Calu3 (cell line): ENCODE data around the gene C22orf39. TPM values are rescaled to one million over a fixed set of nuclear protein-coding genes. Genes with fewer than 3 reads are reported as not detected.

ENCODE experiments used
- Bru-seq: library from RNA; stranded (reverse); fragments of 400-500 nt; gene quantifications from one replicate; lab custom pipeline; 2021; lab: Mats Ljungman, UMichigan
- BruChase-seq, 2 experiments: library from RNA; stranded (reverse); fragments of 400-500 nt; gene quantifications; one replicate each; lab custom pipeline; 2021; lab: Mats Ljungman, UMichigan
- BruUV-seq: library from RNA; stranded (reverse); fragments of 400-500 nt; replicated peaks from 2 replicates; lab custom pipeline; 2021; lab: Mats Ljungman, UMichigan
- CTCF ChIA-PET: fragments of 300-600 bp; sonication (Branson Sonifier 250); formaldehyde crosslinking; loops from one replicate; lab custom pipeline; 2022; ENCODE audit warnings: antibody characterized with exemption; lab: Charles Lee
- DNase-seq: peaks from one replicate; pipeline ENCODE4 v3.0.0; 2022
- H3K27ac Mint-ChIP-seq: one replicate; pipeline ENCODE4 v1.8.0; 2022; ENCODE audit warnings: mixed read lengths; ENCODE audit not compliant: unreplicated experiment
- H3K27me3 Mint-ChIP-seq: one replicate; pipeline ENCODE4 v1.8.0; 2022; ENCODE audit warnings: mixed read lengths; ENCODE audit not compliant: unreplicated experiment
- H3K36me3 Mint-ChIP-seq: one replicate; pipeline ENCODE4 v1.8.0; 2022; ENCODE audit warnings: mild to moderate bottlenecking, moderate library complexity, mixed read lengths; ENCODE audit not compliant: insufficient read depth, unreplicated experiment
- H3K4me1 Mint-ChIP-seq: one replicate; pipeline ENCODE4 v1.8.0; 2022; ENCODE audit warnings: mild to moderate bottlenecking, low read depth, mixed read lengths; ENCODE audit not compliant: unreplicated experiment
- H3K4me3 Mint-ChIP-seq: one replicate; pipeline ENCODE4 v1.8.0; 2022; ENCODE audit warnings: mild to moderate bottlenecking, low read depth, moderate library complexity, mixed read lengths; ENCODE audit not compliant: unreplicated experiment
- H3K9me3 Mint-ChIP-seq: one replicate; pipeline ENCODE4 v1.8.0; 2022; ENCODE audit warnings: low read depth, mixed read lengths; ENCODE audit not compliant: unreplicated experiment
- CTCF ChIP-seq: fragments of 200-600 bp; IDR thresholded peaks from one replicate; pipeline ENCODE4 v1.8.0; 2022; ENCODE audit warnings: antibody characterized with exemption; ENCODE audit not compliant: unreplicated experiment
- intact Hi-C: fragments of 100-400 bp; cut with micrococcal nuclease; formaldehyde crosslinking; loops from one replicate; pipeline ENCODE4 v1.10.0; 2022; ENCODE audit not compliant: unreplicated experiment
- long read RNA-seq: library from polyadenylated mRNA; stranded (forward); transcript quantifications from one replicate; pipeline ENCODE4 v2.0.0, GENCODE V29; 2022
- total RNA-seq: library from RNA; stranded (reverse); gene quantifications from 2 replicates; pipeline ENCODE4 v1.2.3, GENCODE V29; 2022

Gene C22orf39
- total RNA-seq (15.7 and 17.7 TPM in 2 replicates), Bru-seq, nascent RNA (percentile 81 among the genes with signal in this experiment), BruChase-seq, experiment 1, labeled RNA remaining after a 6-hour chase (percentile 81 among the genes with signal in this experiment), BruChase-seq, experiment 2, labeled RNA remaining after a 2-hour chase (percentile 74 among the genes with signal in this experiment)
- long read RNA-seq, transcript C22orf39-202 (3 exons, 3,350 nt): minor isoform, 12 of 53 reads
- long read RNA-seq, transcript C22orf39-203 (3 exons, 1,005 nt): major isoform, 24 of 53 reads
- long read RNA-seq, partial matches to known transcripts: 5 of 53 reads
- long read RNA-seq, other reads (novel, unspliced or antisense): 12 of 53 reads

- Mint-ChIP-seq H3K4me1 (peaks cover 14% of the 10 kb centered on the region), H3K27ac (peak within 1 kb of the TSS; percentile 58), H3K4me3 (peak within 1 kb of the TSS; percentile 84), H3K9me3 (no peaks in the 10 kb centered on the region), H3K27me3 (no peaks in the 10 kb centered on the region), H3K36me3 (peaks cover 35% of the 10 kb centered on the region)
- CTCF ChIA-PET: interaction anchor here (0.6 to 1.0 kb wide), 2 partner anchors 135 to 268 kb away, joined by 3 to 5 read pairs; partner anchors contain the start of gene SLC25A1
- TF ChIP-seq CTCF: no peak
- no TSS peak for BruUV-seq
- peak; percentile 91 for DNase-seq
- intact Hi-C loops: no loop called here
Observed at GRCh38 chr22:19447330-19448075, at the start of gene C22orf39. Gene C22orf39 (minus strand): TSS chr22:19447711. CDS start chr22:19447688, 23 bp downstream.

DNA sequence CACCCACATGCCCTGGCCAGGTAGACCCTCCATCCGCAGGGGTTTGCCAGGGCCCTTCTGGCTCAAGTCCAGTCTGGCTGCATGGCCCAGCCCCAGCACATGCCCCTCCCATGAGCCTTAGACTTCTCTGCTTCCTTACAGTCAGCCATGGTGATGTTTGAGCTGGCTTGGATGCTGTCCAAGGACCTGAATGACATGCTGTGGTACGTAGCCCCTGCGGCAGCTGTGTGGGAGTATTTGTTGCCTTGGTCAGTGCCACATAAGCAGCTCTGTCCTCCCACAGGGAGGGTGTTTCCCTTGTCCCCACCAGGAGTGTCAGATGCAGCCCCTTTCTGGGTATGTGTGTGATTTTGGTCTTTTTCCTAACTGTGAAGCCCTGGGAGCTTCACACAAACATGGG is 49.7 kb upstream of the C22orf39 start:
- Mint-ChIP-seq H3K9me3 (no peaks in the 10 kb centered on the region), H3K4me1 (no peaks in the 10 kb centered on the region), H3K36me3 (peaks cover under 1% of the 10 kb centered on the region), H3K4me3 (no peak overlapping the region), H3K27ac (no peak overlapping the region), H3K27me3 (no peaks in the 10 kb centered on the region)
- BruUV-seq: no TSS peak
- no peak for TF ChIP-seq CTCF
- CTCF ChIA-PET: no interaction called here
- DNase-seq: no peak
- intact Hi-C loops: no loop called here

GRCh38 chr22:19496324-19496630 is 48.8 kb upstream of the C22orf39 start:
- Mint-ChIP-seq H3K27me3 (no peaks in the 10 kb centered on the region), H3K4me1 (no peaks in the 10 kb centered on the region), H3K36me3 (peaks cover 10% of the 10 kb centered on the region), H3K4me3 (no peak overlapping the region), H3K27ac (no peak overlapping the region), H3K9me3 (no peaks in the 10 kb centered on the region)
- intact Hi-C loops: no loop called here
- DNase-seq: no peak
- TF ChIP-seq CTCF: no peak
- CTCF ChIA-PET: interaction anchor here (0.6 to 1.0 kb wide), 2 partner anchors 35 to 134 kb away, joined by 4 to 6 read pairs; no protein-coding TSS in a partner anchor
- BruUV-seq: no TSS peak

- Mint-ChIP-seq H3K36me3 (peaks cover 10% of the 10 kb centered on the region), H3K27me3 (no peaks in the 10 kb centered on the region), H3K9me3 (no peaks in the 10 kb centered on the region), H3K27ac (no peak overlapping the region), H3K4me3 (no peak overlapping the region), H3K4me1 (no peaks in the 10 kb centered on the region)
- BruUV-seq: no TSS peak
- CTCF ChIA-PET: interaction anchor here (0.6 to 1.0 kb wide), 2 partner anchors 36 to 134 kb away, joined by 4 to 6 read pairs; no protein-coding TSS in a partner anchor
- no peak for TF ChIP-seq CTCF
- intact Hi-C loops: no loop called here
- DNase-seq: no peak
Observed at GRCh38 chr22:19495562-19496323, 48.2 kb upstream of the C22orf39 start.
